Mesothelial cell of epicardium (in vitro differentiated cells): ENCODE data around the gene EMILIN2. TPM values are rescaled to one million over a fixed set of nuclear protein-coding genes. Genes with fewer than 3 reads are reported as not detected.

Source experiments
- DNase-seq, 2 experiments: peaks; one replicate each; pipeline ENCODE4 v3.0.0; 2021; ENCODE audit warnings: low spot score in 2 of 2; ENCODE audit not compliant: unreplicated experiment in 2 of 2
- H3K27ac Mint-ChIP-seq: 2 replicates; pipeline ENCODE4 v1.8.0; 2021; ENCODE audit warnings: mixed read lengths
- H3K27me3 Mint-ChIP-seq: 2 replicates; pipeline ENCODE4 v1.8.0; 2021; ENCODE audit warnings: low read depth, mixed read lengths
- H3K36me3 Mint-ChIP-seq: 2 replicates; pipeline ENCODE4 v1.8.0; 2021; ENCODE audit warnings: mixed read lengths
- H3K4me1 Mint-ChIP-seq: 2 replicates; pipeline ENCODE4 v1.8.0; 2021; ENCODE audit warnings: mixed read lengths
- H3K4me3 Mint-ChIP-seq: 2 replicates; pipeline ENCODE4 v1.8.0; 2021; ENCODE audit warnings: mild to moderate bottlenecking, moderate library complexity, mixed read lengths
- H3K9me3 Mint-ChIP-seq: 2 replicates; pipeline ENCODE4 v1.8.0; 2021; ENCODE audit warnings: mixed read lengths
- CTCF ChIP-seq: fragments of 200-600 bp; sonication (generic); IDR thresholded peaks from one replicate; pipeline ENCODE4 v1.5.0; 2021; ENCODE audit warnings: antibody characterized with exemption; ENCODE audit not compliant: unreplicated experiment
- total RNA-seq: library from RNA; stranded (reverse); gene quantifications from 3 replicates; pipeline ENCODE4 v1.2.1, GENCODE V29; 2021

The EMILIN2 gene
- total RNA-seq, 1 donor from 2014 or later, result 30.2 TPM

- TF ChIP-seq CTCF, result no peak
- Mint-ChIP-seq H3K4me3 (peak overlapping the region; percentile 71), H3K4me1 (peaks cover 10% of the 10 kb centered on the region), H3K27ac (no peak overlapping the region), H3K27me3 (peaks cover 2% of the 10 kb centered on the region), H3K36me3 (peaks cover 9% of the 10 kb centered on the region), H3K9me3 (no peaks in the 10 kb centered on the region)
- no peak for DNase-seq
Measured at GRCh38 chr18:2907550-2908135, 60.8 kb downstream of the EMILIN2 start.

GRCh38 chr18:2908166-2908945 is 61.5 kb downstream of the EMILIN2 start:
- peaks cover 10% of the 10 kb centered on the region for H3K4me1 Mint-ChIP-seq
- peaks cover 9% of the 10 kb centered on the region for H3K36me3 Mint-ChIP-seq
- peak overlapping the region; percentile 71 for H3K4me3 Mint-ChIP-seq
- no peak for TF ChIP-seq CTCF
- no peak overlapping the region for H3K27ac Mint-ChIP-seq
- H3K9me3 Mint-ChIP-seq, result no peaks in the 10 kb centered on the region
- peaks cover 2% of the 10 kb centered on the region for H3K27me3 Mint-ChIP-seq
- DNase-seq, result peak in 1 of 2 experiments; percentile 22

DNA sequence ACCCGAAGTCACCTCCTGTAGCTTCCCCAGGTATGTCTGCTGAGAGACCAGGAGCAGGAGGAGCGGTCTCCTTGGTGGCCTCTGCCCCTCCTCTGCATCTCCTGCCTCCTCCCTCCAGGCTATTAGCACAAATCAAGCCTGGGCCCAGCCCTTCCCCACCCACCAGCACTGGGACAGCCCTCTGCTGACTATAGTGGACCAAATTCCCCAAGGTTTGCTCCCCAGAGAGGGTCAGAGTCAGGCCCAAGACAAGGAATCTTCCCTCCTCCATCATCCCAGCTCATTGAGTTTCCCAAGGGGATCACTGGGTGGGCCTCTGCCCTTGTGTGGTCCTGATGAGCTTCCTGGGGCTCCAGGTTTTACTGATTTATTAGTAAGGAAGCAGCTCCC is 62.1 kb downstream of the EMILIN2 start:
- H3K27me3 Mint-ChIP-seq, result peaks cover 2% of the 10 kb centered on the region
- no peak overlapping the region for H3K27ac Mint-ChIP-seq
- no peak overlapping the region for H3K4me3 Mint-ChIP-seq
- H3K4me1 Mint-ChIP-seq, result peaks cover 10% of the 10 kb centered on the region
- peak in 1 of 2 experiments; percentile 31 for DNase-seq
- TF ChIP-seq CTCF, result no peak
- peaks cover 9% of the 10 kb centered on the region for H3K36me3 Mint-ChIP-seq
- H3K9me3 Mint-ChIP-seq, result no peaks in the 10 kb centered on the region

DNA sequence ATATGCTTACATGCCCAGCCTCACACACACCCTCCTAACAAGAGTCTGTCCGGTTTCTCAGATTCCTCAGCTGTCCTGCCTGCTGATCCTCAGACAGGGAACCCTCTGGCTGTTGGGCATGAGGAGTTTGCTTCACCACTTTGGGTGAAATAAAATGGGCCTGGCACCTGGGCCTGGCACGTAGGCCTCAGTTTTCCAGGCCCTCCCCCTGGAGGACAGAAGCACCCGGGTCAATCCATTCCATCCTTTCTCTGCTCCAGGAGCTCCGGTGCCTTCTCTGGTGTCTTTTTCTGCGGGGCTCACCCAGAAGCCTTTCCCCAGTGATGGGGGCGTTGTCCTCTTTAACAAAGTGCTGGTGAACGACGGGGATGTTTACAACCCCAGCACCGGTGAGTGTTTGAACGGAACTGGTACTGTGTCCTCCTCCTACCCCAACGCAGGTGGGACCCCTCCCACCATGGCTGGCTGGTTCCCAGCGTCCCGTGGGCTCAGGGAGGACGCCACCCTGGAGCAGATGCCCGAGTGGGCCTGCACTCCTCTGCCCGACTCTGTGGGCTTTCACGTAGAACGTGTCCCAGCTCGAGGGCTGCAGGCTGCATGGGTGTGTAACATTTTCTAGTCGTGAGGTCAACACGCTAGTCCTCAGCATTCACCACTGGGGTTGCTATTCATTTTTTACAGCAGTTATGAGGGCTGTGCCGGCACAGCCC is 62.8 kb downstream of the EMILIN2 start:
- no peaks in the 10 kb centered on the region for H3K9me3 Mint-ChIP-seq
- H3K4me3 Mint-ChIP-seq, result no peak overlapping the region
- H3K27me3 Mint-ChIP-seq, result peaks cover 2% of the 10 kb centered on the region
- peaks cover 10% of the 10 kb centered on the region for H3K4me1 Mint-ChIP-seq
- peaks cover 9% of the 10 kb centered on the region for H3K36me3 Mint-ChIP-seq
- TF ChIP-seq CTCF, result no peak
- peak in 1 of 2 experiments; percentile 31 for DNase-seq
- no peak overlapping the region for H3K27ac Mint-ChIP-seq

GRCh38 chr18:2910261-2910660 is 63.5 kb downstream of the EMILIN2 start:
- H3K4me3 Mint-ChIP-seq, result no peak overlapping the region
- H3K36me3 Mint-ChIP-seq, result peaks cover 9% of the 10 kb centered on the region
- no peaks in the 10 kb centered on the region for H3K9me3 Mint-ChIP-seq
- peaks cover 10% of the 10 kb centered on the region for H3K4me1 Mint-ChIP-seq
- no peak overlapping the region for H3K27ac Mint-ChIP-seq
- TF ChIP-seq CTCF, result no peak
- no peak for DNase-seq
- H3K27me3 Mint-ChIP-seq, result peaks cover 2% of the 10 kb centered on the region
